ENCODE measurements around the gene PHETA1.

Gene PHETA1

DNA sequence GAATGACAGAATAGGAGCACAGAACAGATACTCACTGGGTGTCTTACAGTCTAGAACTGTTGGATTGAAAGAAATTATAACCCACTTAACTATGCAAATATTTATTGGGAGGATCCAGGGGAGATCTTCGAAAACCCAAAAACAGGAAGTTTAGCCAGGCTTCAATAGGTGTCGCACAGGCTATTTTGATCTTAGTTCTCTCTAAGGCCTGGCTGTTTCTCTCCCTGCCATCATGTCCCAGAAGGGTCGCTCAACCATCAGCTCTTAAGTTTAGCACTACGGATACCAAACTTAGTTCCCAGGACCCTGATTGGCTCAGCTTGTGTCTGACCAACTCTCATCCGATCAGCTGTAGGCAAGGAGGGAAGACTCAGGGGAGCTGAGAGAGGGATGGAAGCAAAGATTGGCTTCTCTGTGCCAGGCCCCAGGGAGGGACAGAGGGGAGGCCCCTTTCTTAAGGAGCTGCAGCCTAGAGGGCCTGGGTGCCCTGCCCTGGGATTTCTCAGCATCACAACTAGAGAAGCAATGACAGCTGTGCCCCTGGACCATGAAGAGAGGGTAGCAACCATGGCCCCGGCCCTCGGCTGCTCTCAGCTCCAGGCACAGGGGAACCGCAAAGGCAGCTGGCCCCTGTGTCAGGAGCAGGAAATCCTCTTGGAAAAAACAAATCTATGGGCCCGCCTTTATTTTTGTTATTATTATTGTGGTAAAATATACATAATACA, 13.5 kb downstream of the PHETA1 start:
- no peak for DNase-seq
- TF ChIP-seq GATA1 (IDR thresholded peaks at IDR 0.05; ENCODE audit: low read depth, low read length) = no peak
- TF ChIP-seq POLR2A (IDR thresholded peaks at IDR 0.05; ENCODE audit: low read length) = no peak

DNA sequence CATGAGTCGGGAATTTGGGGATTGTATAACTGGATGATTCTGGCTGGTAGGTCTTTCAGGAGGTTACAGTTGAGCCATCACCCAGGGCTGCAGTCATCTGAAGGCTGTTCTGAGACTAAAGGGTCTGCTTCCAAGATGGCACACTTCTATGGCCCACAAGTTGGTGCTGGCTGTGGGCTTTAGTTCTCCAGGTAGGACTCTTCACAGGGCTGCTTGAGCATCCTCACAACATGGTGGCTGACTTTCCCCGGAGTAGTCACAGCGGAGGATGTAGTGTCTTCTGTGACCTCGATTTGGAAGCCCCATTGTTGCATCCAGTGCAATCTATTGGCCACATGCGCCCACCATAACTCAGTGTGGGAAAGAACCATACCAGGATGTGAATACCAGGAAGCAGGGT, 14.4 kb downstream of the PHETA1 start:
- no peak for DNase-seq
- TF ChIP-seq POLR2A (IDR thresholded peaks at IDR 0.05; ENCODE audit: low read length) = no peak
- TF ChIP-seq GATA1 (IDR thresholded peaks at IDR 0.05; ENCODE audit: low read depth, low read length) = no peak

DNA sequence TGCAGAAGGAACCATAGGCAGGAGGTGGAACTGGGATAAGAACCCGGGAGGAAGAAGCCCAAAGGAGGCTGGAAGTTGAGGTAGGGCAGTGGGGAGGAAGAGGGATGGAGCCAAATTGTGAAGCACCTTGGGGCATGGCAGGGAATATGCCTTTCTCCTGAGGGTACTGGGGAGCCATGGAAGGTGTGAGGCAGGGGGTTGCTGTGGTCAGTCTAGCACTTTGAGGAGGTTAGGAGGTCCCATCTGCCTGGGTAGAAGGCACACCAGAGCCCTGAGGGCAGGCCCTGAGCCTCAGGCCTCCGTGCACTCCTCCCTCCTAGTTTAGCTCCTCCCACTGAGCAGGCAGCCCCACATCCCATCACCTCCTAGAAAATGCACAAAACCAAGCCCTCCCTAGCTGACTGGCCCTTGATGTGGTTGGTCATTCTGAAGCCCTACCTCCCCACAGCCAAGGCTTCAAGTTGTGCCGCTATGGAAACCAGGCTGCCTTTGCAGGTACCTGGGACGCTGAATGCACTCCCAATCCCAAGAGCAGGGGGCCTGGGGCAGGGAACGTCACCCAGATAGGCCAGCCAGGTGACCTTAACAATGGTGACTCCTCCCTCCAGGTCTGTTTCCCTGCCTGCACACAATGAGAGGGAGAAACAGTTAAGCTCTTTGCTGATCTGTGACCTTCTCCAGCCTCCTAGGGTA, 15.1 kb downstream of the PHETA1 start:
- DNase-seq = no peak
- TF ChIP-seq GATA1 (IDR thresholded peaks at IDR 0.05; ENCODE audit: low read depth, low read length) (no peak), POLR2A (IDR thresholded peaks at IDR 0.05; ENCODE audit: low read length) (no peak)

DNA sequence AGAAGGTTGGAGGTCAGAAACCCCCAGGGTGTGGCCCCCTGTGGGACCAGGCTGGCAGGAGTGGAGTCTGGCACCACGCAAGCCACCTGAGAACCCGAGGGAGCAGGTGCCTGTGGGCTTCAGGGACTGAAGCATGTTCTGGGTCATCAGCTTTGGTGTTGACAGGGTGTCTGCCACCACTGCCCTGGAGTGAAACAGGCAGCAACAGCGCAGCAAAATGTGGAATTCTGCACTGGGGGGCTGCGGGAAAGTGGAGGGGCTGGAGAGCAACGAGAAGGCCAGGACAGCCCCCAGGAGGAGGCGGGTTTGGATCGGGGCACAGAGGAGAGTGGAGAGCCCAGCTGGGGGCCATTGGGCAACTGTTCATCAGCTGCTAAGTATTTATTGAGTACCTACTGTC, 15.9 kb downstream of the PHETA1 start:
- no peak for DNase-seq
- TF ChIP-seq POLR2A (IDR thresholded peaks at IDR 0.05; ENCODE audit: low read length) (no peak), GATA1 (IDR thresholded peaks at IDR 0.05; ENCODE audit: low read depth, low read length) (no peak)

DNA sequence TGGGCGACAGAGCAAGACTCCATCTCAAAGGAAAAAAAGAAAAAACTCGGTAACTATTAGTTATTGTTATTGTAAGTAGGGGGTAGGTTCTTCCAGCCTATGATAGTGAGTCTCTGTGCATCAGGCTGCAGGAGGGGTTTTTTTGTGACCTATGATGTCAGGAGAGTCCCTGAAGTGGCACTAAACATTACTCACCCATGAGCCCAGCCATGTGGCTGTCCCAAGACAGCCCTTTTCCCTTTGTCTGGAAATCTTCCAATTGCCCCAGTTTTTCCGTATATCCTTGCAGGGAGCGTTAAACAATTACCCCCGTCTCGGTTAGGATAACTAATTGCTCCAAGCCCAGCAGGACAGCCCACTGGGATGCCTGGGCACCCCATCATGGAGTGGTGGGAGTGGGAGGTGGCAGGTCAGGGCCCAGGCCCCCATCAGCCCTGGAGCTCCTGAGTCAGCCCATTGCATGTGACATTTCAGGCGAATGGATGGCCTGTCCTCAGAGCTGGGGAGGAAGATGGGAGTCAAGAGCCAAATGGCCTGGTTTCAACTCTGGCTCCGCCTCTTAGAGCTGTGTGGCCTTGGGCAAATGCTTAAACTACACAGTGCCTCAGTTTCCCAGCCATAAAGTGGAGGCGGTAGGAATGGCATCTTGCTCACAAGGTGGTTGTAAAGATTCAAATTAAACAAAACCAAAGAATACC, 16.4 kb downstream of the PHETA1 start:
- TF ChIP-seq POLR2A (IDR thresholded peaks at IDR 0.05; ENCODE audit: low read length) (no peak), GATA1 (IDR thresholded peaks at IDR 0.05; ENCODE audit: low read depth, low read length) (no peak)
- no peak for DNase-seq

DNA sequence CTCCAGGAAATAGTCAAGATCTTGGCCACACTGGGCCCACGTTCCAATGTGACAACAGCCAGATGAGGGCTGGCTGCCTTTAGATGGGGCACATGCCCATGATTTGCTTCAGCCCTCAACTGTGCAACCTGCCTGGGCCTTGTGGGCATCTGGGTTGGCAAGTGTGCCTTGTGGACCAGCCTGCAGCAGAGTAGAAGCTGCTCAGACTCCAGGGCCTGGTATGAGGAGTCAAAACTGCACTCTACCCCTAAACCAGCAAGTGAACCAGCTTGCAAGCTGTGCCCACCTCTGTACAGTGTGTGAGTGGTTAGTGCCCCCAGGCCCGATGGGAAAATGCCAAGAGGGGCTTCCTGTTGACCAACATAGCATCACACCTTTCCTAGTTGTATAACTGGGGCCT, 17.9 kb downstream of the PHETA1 start:
- DNase-seq = no peak
- TF ChIP-seq POLR2A (IDR thresholded peaks at IDR 0.05; ENCODE audit: low read length) = no peak
- no peak for TF ChIP-seq GATA1 (IDR thresholded peaks at IDR 0.05; ENCODE audit: low read depth, low read length)

DNA sequence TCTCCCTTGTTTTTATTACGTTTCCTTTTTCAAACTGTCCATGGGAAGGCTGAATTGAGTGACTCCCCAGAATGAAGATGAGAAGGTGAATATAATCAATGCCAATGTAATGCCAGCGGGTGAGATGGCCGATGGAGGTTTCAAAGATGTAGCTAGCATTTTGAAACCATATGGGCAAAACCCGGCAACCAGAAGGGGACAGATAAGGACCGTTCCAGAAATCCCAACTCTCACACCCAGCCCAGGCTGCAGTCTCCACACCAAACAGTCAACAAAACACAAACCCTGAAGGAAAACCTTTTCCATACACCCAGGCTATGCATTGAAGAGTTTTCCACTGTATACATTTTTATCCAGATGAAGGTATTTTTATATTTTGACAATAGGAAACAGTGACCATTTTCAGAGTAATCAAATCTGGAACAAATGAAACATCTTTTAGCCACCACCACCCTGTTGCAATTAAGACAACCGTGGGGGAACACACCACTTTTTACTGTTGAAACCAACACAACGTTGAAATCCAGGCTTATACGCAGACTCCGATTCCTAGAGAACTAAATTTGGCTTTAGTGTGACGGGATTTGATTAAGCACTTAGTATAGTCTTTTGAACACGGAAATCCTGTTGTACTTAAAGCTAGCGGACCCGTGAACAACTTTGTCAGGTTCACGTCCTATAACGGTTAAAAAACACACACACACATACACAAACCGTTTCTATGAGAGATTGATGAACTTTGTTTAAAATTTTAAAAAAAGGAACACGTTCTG, 19.0 kb downstream of the PHETA1 start:
- TF ChIP-seq GATA1 (IDR thresholded peaks at IDR 0.05; ENCODE audit: low read depth, low read length) (no peak), POLR2A (IDR thresholded peaks at IDR 0.05; ENCODE audit: low read length) (no peak)
- no peak for DNase-seq

DNA sequence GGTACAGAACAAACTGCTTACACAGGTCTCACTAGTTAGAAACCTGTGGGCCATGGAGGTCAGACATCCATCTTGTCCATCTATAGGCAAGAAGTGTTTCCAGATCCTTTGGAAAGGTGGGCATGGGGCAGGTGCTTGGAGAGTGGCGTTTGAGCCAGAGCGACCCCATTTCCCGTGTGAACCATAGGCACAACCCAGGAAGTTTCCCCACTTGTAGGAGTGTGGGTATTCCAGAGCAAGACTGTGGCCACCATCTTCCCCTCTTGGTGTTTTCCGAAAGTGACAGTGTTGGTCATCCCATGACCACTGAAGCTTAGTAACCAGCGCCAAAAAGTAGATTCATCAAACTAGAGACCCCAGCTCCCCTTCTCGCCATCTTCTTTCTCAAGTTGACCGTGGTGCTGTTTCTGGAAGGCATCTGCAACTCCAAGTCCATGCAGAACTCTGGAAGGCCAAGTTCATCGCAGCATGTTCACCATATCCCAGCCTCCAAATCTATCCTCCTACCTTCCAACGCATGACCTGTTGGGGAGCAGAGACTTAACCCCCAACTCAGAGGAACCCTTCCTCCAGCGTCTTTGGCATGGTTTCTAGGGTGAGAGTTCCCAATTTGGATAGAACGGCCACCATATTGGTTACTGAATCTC, 19.7 kb downstream of the PHETA1 start:
- no peak for TF ChIP-seq POLR2A (IDR thresholded peaks at IDR 0.05; ENCODE audit: low read length)
- no peak for TF ChIP-seq GATA1 (IDR thresholded peaks at IDR 0.05; ENCODE audit: low read depth, low read length)
- no peak for DNase-seq

DNA sequence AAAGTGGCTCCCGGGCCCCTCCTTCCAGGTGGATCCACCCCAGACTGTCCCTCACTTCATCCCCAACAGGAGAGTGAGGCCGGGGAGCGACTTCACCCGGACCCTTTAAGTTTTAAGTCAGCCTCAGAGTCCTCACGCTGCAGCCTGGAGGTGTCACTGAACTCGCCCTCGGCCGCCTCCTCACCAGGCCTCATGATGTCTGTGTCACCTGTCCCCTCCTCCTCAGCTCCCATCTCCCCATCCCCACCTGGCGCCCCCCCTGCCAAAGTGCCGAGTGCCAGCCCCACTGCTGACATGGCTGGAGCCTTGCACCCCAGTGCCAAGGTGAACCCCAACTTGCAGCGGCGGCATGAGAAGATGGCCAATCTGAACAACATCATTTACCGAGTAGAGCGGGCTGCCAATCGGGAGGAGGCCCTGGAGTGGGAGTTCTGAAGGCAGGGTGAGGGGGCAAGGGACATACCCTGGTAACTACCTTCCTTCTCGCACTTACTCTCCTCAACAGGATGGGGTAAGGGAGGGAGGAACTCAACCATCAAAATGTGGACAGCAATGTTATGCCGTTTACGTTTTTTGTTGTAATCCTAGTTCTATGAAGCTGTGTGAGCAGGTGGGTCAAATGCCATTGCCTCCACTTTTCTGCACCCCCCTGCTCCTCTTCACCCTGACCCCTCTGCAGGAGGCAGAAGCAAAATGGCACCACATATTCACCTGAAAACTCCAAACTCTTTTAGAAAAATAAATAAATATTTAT, 20.8 kb downstream of the PHETA1 start:
- TF ChIP-seq GATA1 (IDR thresholded peaks at IDR 0.05; ENCODE audit: low read depth, low read length) = no peak
- TF ChIP-seq POLR2A (IDR thresholded peaks at IDR 0.05; ENCODE audit: low read length) = no peak
- DNase-seq = no peak

DNA sequence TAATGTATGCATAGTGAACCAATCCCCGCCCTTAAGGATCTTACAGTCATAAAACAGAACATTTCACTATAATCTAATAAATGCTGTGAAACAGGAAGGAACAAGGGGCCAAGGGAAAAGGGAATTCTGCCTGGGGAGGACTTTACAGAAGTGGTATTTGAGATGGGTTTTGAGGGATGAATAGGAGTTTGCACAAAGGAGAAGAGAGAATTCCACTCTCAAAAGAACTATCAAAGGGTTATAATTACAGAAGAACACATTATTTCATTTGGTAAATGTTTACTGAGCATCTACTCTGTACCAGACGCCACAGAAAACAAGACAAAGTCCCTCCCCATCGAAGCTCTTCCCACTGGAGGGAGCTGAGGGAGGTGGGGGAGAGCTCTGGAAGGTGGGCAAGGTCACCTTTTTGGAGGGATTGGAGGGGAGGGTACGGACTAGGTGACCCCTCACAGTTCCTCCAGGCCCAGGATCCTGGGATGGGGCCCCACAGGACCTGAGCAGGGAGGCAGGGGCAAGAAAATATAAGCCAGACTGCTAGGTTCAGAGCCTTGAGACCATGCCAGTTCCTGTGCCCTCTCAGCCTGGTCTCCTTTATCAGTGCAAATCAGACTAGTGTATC, 24.5 kb downstream of the PHETA1 start:
- no peak for DNase-seq
- TF ChIP-seq POLR2A (IDR thresholded peaks at IDR 0.05; ENCODE audit: low read length) (no peak), GATA1 (IDR thresholded peaks at IDR 0.05; ENCODE audit: low read depth, low read length) (no peak)

DNA sequence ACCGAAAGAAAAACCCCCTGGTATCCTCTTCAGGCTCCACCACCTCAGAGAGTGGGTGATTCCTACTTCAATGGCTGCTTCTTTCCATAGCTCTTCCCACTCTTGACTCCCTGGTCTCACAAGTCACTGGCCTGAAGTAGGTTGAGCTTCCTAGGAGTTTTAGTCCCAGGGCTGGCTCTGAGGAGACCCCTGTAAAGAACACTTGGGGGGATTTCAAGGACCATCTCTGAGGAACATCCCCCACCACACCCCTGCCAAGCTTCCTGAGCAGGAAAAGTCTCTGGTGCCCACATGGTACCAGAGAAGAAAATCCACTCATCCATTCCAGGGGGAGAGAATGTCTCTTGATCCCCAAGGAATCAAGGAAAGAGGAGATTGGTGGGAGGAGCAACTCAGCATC, 25.7 kb downstream of the PHETA1 start:
- no peak for DNase-seq
- TF ChIP-seq POLR2A (IDR thresholded peaks at IDR 0.05; ENCODE audit: low read length) (no peak), GATA1 (IDR thresholded peaks at IDR 0.05; ENCODE audit: low read depth, low read length) (no peak)

DNA sequence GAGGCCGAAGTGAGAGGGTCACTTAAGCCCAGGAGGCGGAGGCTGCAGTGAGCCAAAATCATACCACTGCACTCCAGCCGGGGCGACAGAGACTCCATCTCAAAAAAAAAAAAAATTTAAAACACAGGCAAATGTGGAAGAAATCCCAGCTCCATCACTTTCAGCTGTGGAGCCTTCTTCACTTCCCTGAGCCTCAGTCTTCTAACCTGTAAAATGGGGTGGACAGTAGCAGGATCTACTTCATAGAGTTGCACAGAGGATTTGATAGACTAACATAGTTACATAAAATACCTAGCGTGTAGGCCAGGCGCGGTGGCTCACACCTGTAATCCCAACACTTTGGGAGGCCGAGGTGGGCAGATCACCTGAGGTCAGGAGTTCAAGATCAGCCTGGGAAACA, 26.5 kb downstream of the PHETA1 start:
- TF ChIP-seq POLR2A (IDR thresholded peaks at IDR 0.05; ENCODE audit: low read length) (no peak), GATA1 (IDR thresholded peaks at IDR 0.05; ENCODE audit: low read depth, low read length) (no peak)

More for the DNA sequence above, 26.5 kb downstream of the PHETA1 start:
- no peak for DNase-seq
